NCI-H446 treated with DMSO at 0.1 percent for 48 hours (cell line): ENCODE results near the gene TRIM41.
"Not testable (repeated sequence)": the region's sequence is repeated elsewhere in the genome, so short reads cannot be mapped to it uniquely, and the experiment has no call there.

Source experiments
- DNase-seq: peaks from one replicate; lab custom pipeline; 2025; lab: John Stamatoyannopoulos, UW

The TRIM41 gene

GRCh38 chr5:181193656-181194055 is 29.4 kb upstream of the TRIM41 start:
- no peak for DNase-seq

- no peak for DNase-seq
Observed at GRCh38 chr5:181194489-181195248, 28.4 kb upstream of the TRIM41 start.

GRCh38 chr5:181195249-181195761 is 27.8 kb upstream of the TRIM41 start:
- no peak for DNase-seq

DNA sequence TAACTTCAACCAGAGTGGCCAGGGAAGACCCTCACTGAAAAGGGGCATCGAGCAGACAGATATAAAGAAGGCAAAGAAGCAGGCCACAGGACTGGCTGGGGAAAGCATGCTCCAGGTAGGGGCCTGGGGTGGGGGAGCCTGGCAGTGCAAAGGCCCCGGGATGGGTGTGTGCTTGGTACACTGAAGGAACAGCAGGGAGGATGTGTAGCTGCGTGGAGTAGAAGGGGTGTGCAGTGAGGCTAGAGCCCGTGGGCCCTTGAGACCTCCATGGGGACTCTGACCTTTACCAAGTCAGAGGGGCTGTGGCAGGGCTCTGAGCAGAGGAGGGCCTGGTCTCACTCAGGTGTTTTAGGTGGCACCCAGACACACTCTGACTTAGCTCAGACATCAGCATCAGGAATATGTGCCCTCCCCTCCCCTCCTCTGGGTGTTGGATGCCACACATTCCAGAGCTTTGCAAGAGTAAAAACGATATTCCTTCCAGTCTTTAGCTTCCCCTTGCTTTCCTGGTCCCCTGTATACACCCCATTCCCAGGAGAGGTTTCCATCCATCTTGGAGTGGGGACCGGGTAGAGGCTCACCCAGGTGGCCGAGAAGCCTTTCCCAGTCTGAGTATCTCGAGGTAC is 25.6 kb upstream of the TRIM41 start:
- no peak for DNase-seq

DNA sequence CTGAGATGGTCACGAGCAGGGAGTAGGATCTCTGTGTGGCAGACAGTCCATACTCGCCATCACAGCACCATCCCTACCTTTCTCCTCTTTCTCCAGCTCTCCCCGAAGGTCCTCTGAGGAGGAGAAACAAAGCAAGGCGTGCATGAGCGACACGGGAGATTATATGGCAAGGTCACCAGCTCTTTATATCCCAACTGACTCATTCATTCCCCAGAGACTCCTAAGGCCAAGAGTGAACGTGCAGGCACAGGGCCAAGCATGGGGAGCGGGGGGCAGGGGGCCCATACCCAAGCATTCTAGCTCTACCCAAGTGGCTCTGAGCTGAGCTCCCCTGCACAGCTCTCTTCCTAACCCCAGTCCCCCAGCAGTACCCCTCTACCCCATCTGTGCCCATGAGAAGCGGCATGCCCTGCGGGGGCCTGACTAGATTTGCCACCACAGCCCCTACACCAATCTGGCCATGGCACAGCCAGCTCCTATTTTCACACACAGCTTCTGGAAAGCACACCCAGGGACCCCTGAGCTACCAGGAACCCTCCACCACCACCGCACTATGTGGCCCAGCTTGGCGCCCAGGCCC is 24.9 kb upstream of the TRIM41 start:
- DNase-seq, result no peak

- no peak for DNase-seq
Observed at GRCh38 chr5:181198905-181199519, 24.1 kb upstream of the TRIM41 start.

- no peak for DNase-seq
Observed at GRCh38 chr5:181199881-181200638, 23.0 kb upstream of the TRIM41 start.

DNA sequence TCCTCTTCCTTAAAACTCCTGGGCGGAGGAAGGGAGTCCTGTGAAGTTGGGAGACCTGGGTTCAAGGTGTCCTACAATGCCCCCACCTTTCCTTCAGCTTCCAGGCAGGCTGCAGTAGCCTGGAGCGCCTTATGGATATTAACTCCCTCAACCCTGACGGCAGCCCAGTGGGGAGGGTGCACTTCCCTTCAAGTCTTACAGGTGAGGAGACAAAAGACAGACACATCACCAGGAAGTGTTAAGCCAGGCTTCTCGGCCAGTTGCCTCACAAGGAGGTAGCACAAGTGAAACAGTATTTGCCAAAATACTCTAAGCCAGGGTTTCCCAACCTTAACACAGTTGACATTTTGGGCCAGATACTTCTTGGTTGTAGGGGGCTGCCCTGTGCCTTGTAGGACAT is 22.3 kb upstream of the TRIM41 start:
- DNase-seq, result no peak

DNA sequence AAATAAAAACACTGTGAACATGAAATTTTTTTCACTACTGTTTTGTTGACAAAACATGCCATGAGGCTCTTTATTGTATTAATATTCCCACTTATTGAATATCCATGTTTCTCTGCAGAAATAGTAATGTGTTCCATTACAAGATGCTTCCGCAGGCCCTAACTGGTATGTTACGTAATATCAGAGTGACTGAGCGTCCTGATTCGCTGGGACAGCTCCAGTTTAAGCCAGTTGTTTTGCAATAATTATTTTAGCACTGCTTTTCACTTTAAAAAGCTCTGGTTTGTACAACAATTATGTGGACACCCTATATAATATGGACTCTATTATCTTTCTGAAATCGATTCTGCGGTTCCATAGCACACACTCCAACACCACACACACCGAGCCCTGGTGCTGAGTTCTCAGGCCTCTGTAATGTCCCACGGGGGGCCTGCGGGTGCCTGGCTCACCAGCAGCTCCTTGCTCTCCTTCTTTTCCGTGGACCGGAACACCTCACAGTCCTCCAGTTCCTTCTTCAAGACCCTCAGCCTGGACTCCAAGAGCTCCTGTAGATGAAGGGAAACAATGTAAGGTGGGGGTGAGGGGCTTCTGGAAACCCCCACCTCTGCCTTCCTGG is 19.9 kb upstream of the TRIM41 start:
- DNase-seq, result no peak

DNA sequence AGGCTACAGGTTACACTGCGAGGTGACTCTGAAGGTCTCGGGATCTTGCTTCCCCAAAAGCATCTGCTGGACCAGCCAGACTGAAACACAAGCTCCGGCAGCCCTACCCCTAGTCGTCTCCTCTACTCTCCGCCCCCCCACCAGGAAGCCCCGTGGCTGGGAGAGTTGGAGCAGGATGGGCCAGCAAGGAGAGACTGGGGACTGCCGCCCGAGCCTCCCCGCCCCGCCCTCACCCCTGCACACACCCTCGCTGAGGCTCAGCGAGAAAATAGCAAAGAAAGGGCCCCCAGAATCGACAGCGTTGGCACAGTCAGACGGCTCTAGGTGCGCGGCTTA is 19.3 kb upstream of the TRIM41 start:
- no peak for DNase-seq

DNA sequence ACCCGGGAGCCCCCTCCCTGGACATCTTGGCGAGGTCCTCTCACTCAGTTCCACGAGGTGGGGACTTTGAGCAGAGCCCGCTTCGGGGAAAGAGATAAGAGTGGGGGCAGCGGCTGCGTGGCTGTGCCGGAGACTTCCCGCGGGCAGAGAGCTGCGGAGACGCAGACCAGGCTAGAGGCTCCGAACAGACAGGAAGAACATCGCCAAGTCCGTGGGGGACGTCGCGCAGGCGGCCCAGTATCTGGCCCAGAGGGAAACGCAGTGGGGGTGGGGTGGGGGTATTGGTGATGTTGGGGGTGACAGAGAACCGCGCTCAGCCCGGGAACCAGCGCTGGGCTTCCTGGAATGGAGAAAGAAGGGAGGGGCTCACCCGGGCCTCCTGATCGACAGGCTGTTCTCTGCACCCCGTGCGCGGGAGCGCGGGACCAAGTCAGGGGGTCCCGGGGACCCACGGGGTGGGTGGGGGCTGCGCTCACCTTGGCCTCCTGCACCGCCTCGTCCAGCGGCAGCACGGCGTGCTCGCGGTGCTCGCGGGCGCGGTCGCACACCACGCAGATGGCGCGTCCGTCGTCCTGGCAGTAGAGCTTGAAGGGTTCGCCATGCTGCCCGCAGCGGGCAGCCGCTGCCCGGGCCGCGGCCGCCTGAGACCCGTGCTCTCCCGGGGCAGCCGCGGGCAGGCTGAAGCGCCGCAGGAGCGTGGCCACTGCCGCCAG is 18.8 kb upstream of the TRIM41 start:
- no peak for DNase-seq

- DNase-seq, result no peak
Observed at GRCh38 chr5:181204826-181205760, 18.0 kb upstream of the TRIM41 start, which contains the start of gene TRIM7. TRIM7 (minus strand) TSS chr5:181205196; CDS start chr5:181205110, 86 bp downstream.

DNA sequence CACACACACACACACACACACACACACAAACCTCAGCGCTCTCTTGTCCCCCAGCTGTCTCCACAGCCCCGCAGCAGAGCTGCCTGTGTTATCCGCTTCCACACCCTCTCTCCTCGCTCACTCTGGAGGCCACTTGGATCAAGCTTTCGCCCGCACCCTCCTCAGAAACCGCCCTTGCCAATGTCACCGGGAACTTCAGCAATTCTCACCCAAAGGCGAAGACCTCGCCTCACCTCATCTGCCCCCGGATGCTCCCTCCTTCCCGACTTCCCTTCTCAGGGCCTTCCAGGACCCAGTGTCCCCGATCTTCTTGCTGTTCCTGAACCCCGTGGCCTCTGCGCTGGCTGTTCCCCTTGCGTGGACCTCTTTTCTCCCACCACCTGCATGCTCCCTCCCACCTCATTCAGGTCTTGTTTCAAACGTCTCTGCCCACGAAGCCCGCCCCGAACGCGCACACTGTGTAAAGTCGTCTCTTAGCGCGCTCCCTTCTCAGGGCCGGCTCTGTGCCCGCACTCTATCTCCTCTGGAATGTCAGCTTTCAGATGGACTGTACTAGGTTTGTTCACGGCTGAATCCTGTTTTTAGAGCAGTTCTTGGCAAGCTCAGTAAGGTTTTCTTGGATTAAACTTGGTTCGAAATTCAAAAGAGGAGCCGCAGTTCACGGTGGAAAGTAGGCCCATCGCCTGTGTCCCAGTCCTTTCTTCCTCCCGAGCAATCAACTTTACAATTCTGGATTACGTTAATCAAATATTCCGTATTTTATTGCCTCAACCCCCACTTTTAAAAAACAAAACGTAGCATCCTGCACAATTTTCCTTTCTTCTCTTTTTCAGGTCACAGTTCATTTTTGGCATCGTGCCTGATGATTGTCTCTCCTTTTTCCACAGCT is 17.1 kb upstream of the TRIM41 start:
- DNase-seq, result no peak

DNA sequence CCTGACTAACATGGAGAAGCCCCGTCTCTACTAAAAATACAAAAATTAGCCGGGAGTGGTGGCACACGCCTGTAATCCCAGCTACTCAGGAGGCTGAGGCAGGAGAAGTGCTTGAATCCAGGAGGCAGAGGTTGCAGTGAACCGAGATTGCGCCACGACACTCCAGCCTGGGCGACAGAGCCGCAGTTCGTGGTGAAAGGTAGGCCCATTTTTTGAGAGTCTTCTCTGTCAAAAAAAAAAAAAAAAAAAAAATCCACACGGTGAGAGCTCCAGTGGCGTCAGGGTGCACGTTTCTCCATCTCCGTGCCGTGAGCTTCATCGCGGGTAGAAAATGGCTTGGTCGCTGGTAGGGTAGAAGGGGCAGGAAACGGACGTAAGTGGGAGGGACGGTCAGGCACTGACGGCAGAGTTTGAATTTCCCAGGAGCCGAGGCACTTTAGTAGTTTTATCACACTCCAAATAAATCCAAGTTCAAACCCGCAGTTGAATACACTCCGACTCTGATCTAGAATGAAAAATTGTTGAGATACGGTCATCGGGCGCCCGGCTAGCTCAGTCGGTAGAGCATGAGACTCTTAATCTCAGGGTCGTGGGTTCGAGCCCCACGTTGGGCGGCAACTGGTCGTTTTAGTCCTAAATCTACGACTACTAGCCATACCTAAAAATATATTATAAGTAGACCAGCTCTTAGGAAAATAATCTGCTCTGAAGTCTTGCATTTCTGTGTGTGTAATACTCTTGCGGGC is 15.7 kb upstream of the TRIM41 start:
- no peak for DNase-seq

DNA sequence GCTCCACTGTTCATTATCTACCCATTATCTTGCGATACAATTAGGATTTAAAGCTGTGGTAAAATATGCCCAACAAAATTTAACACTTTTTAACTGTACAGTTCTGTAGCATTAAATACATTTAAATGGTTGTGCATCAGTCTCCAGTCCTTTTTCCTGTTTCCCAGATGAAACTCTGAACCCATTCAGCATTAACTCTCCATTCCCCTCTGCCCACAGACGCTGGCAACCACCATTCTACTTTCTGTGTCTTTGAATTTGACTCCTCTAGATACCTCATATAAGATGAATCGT is 15.2 kb upstream of the TRIM41 start:
- DNase-seq, result no peak

- DNase-seq, result not testable (repeated sequence)
Observed at GRCh38 chr5:181209006-181209405, 14.1 kb upstream of the TRIM41 start.

GRCh38 chr5:181210148-181210547 is 12.9 kb upstream of the TRIM41 start:
- not testable (repeated sequence) for DNase-seq

- DNase-seq, result not testable (repeated sequence)
Observed at GRCh38 chr5:181210698-181211097, 12.4 kb upstream of the TRIM41 start.
